Fibroblast of mammary gland (primary cell): Measurements from ENCODE around the gene ANKDD1A.

Experiments
- DNase-seq: peaks from one replicate; pipeline ENCODE4 v3.0.0-alpha.2; 2010; ENCODE audit warnings: low read depth
- H3K4me3 ChIP-seq: 2 replicates; pipeline ENCODE4 v1.5.1; 2011; ENCODE audit warnings: low read depth, mild to moderate bottlenecking, low read length, moderate library complexity; ENCODE audit not compliant: control insufficient read depth
- CTCF ChIP-seq: conservative IDR thresholded peaks from 2 replicates; pipeline ENCODE4 v1.5.1; 2011; ENCODE audit warnings: low read depth, low read length, inconsistent platforms; ENCODE audit not compliant: control insufficient read depth, insufficient read depth

Gene ANKDD1A

GRCh38 chr15:64942356-64942755 lies 30.7 kb downstream of the ANKDD1A start:
- H3K4me3 ChIP-seq: no peak overlapping the region
- no peak for TF ChIP-seq CTCF
- no peak for DNase-seq

- TF ChIP-seq CTCF: no peak
- no peak overlapping the region for H3K4me3 ChIP-seq
- DNase-seq: no peak
These were observed 32.0 kb downstream of the ANKDD1A start for GRCh38 chr15:64943512-64944225.

GRCh38 chr15:64944961-64945360 lies 33.3 kb downstream of the ANKDD1A start:
- no peak for DNase-seq
- no peak for TF ChIP-seq CTCF

GRCh38 chr15:64947211-64947610 lies 35.5 kb downstream of the ANKDD1A start:
- no peak for DNase-seq
- TF ChIP-seq CTCF: no peak
- H3K4me3 ChIP-seq: no peak overlapping the region

More at GRCh38 chr15:64944961-64945360, 33.3 kb downstream of the ANKDD1A start:
- no peak overlapping the region for H3K4me3 ChIP-seq

DNA sequence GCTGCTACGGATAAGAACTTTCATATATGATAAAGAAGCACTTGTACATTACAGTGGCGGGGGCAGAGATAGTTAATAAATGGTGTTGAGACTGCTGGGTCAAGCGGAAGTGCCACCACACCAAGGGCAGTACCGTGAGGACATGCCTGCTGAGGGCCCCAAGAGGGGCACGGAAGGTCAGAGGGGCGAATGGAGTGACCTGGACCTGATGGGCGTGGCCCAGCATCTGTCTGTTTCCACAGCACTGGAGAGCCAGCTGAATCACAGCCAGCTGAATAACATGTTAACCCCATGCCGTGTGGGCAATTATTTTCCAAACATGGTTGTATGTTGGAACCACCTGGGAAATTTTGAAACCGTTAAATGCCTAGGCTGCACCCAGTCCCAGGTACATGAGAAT lies 37.2 kb downstream of the ANKDD1A start:
- TF ChIP-seq CTCF: no peak
- no peak for DNase-seq
- no peak overlapping the region for H3K4me3 ChIP-seq

GRCh38 chr15:64949383-64950186 lies 37.9 kb downstream of the ANKDD1A start:
- TF ChIP-seq CTCF: no peak
- no peak overlapping the region for H3K4me3 ChIP-seq
- DNase-seq: no peak
